Measurements from ENCODE around the gene DSCAM.

DNA sequence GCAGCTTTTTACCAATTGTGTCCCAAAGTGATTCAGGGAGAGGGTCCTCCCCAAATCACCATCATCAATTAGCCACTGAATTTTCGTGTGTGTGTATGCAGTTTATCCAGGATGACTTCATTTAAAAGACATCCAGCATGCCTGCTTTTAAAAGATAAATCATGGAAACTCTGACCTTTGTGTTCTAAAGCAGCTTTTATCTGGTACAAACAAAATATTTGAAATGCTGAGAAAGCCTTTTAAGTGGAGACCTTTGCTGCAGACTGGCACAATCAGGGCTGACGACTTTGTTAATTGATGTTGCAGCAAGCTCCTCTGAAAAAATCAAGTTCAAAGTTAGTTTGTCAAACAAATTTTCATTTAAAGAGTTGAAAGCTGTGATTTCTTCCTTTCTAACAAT lies 875.0 kb downstream of the DSCAM start:
- TF ChIP-seq EZH2 (IDR thresholded peaks at IDR 0.05; ENCODE audit: insufficient read depth, poor library complexity, severe bottlenecking) (no peak), EZH2phosphoT487 (IDR thresholded peaks at IDR 0.05; ENCODE audit: insufficient read depth, low read depth) (no peak)
